ENCODE results near the gene RRP8.

DNA sequence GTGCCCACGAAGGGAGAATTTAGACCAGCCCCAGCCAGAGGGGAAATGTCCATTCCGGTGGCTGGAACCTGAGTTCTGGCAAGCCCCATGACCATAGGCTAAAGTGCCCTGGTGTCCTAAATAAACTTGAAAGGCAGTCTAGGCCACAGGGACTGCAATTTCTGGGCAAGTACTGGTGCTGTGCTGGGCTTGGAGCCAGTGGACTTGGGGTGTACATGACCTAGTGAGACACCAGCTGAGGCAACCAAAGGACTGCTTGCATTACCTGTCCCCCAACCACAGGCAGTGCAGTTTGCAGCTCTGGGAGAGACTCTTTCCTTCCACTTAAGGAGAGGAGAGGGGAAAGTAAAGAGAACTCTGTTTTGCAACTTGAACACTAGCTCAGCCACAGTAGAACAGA is 23.7 kb downstream of the RRP8 start:
- TF ChIP-seq, protein P1, sequence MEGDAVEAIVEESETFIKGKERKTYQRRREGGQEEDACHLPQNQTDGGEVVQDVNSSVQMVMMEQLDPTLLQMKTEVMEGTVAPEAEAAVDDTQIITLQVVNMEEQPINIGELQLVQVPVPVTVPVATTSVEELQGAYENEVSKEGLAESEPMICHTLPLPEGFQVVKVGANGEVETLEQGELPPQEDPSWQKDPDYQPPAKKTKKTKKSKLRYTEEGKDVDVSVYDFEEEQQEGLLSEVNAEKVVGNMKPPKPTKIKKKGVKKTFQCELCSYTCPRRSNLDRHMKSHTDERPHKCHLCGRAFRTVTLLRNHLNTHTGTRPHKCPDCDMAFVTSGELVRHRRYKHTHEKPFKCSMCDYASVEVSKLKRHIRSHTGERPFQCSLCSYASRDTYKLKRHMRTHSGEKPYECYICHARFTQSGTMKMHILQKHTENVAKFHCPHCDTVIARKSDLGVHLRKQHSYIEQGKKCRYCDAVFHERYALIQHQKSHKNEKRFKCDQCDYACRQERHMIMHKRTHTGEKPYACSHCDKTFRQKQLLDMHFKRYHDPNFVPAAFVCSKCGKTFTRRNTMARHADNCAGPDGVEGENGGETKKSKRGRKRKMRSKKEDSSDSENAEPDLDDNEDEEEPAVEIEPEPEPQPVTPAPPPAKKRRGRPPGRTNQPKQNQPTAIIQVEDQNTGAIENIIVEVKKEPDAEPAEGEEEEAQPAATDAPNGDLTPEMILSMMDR (IDR thresholded peaks at IDR 0.05), result no peak
- TF ChIP-seq POLR2A (IDR thresholded peaks at IDR 0.05), result no peak
